NCI-H2081 (cell line): ENCODE results near the gene GJA1.
"Not testable (repeated sequence)": the region's sequence is repeated elsewhere in the genome, so short reads cannot be mapped to it uniquely, and the experiment has no call there.

Source experiments
- DNase-seq, 2 experiments: peaks; one replicate each; lab custom pipeline; 2025; lab: John Stamatoyannopoulos, UW

GJA1 gene

DNA sequence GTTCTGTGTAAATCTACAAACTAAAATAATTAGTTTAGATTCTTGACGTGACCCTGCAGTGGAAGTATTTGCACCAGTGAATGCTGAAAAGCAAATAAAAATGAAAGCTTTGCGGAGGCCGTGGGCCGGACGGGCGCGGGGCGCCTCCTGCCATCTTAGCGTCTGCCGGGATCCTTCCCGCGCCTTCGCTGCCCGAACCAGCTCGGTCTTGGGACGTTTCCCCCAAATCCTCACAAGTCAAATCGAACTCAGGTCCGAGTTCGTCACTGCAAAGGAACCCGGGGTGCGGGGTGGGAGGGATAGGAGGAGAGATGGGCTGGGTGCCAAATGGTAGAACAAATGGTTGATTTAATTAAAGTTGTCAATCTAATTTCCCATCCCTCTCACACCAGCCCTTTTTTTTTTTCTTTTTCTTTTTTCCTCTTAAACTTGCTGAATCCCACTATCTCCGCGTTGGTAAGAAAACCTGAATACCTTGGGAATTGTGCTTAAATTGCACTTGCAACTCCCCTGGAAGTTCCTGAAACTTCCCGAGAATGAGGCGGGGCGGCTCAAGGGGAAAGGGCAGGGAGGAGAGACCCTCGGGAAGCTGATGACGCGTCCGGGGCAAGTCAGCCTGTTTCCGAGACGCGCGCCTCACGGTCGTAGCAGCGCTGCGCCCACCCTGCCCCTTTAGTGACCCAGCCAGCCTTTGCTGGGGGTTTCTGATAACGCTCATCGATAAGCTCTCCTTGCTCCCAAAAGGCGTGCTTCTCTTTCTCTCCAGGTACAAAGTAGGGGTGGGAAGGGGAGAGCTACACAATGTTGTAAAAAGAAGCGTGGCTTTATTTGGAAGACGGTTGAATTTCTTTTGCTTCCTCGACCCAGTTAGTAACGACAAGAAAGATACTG lies 1.8 kb downstream of the GJA1 start:
- no peak for DNase-seq

DNA sequence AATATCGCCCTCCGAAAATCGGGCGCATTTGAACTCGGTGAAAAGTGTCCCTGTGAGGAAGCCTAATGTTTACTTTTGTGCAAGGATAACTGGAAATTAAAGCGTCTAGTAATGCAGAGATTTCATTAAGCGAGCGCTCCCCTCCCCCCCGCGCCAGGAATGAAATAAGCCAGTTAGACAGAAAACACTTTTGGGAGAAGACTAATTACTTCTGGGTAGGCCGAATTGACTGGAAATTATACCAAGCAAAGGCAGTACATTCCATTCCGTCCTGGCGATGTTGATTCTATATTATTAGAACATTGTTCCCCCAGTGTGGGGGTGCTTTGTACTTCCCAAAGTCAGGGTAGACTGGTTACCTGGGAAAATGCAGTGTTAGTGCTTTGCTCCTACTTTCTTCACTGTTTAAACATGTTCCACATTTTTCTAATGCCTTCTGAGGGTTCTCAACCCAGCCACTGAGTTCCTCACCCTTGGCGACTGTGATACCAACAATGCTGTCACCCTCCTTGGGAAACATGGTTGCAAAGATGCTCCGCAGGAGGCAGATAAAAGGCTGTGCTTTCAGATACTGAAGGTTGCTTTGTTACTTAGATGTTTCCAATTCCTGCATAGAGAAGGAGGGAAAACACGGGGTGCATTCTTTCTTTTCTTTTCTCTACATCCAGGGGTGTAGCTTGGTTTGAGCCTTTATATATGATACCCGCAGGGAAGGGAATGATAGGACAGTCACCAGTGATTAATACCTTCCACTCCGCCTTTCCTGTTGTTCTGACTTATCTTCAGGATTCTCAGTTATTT lies 2.6 kb downstream of the GJA1 start:
- DNase-seq = no peak

DNA sequence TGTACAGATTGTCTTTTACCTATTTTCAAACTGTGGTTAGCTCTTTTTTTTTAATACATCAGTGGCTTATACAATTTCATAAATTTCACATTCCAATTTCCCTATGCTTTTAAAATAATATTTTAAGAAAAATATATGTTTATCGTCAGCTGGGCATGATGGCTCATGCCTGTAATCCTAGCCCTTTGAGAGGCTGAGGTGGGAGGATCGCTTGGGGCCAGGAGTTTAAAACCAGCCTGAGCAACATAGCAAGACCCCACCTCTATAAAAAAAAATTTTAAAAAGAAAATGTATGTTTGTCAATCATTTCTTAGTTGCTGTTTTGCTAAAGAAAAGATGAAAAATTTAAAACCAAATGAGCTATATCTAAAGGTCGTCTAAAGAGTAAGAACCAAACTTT lies 3.4 kb downstream of the GJA1 start:
- no peak for DNase-seq

DNA sequence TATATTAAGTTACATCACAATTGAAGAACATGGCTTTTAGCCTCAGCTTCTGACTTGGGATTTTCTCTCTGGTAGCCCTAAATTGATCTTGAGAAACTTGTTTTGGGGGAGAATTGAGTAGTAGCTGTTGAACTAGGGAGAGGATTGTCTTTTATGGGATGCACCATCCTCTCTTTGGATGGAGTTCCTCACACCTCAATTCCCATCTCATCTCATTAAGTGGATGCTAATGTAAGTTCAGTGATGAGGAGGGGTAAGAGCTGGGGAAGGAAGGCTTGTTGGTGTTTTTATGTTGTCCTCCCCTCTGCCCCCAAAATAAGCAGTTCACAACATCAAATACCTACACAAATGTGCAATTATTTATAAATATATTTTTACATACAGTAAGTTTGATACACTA lies 4.0 kb downstream of the GJA1 start:
- DNase-seq = no peak

DNA sequence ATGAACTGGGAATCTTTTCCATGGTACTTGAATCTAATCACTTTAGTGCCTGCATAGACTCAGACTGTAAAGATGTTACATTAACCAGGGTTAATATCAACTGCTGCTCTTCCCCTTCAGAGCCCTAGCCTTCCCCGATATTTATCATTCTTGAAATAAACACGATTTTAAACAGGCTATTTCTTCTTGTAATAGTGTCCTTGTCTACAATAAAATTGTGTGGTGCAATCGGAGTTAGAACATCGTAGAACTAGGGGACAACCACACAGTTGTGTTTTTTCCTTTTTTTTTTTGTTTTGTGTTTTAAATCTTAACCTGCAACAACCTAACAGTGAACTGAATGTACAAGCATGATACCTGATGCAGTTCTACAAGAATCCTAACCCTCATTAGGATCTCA lies 4.5 kb downstream of the GJA1 start:
- DNase-seq = no peak

DNA sequence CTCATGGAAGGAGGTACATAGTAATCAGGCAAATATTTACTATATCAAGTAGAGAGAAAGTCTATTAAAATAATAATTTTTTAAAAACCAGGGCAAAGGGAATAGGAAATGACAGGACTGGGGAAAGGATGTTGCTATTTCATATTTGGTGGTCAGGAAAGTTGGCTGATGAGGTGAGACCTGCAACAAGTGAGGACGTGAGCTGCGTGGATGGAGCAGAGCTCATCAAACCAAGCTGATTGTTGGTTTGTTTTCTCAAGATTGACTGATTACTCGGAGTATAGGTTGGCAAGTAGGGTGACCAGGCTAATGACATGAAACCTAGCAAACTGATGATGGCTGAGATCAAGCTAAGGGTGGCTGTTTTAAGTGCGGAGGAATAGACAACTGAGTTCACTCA lies 6.0 kb downstream of the GJA1 start:
- DNase-seq = no peak

DNA sequence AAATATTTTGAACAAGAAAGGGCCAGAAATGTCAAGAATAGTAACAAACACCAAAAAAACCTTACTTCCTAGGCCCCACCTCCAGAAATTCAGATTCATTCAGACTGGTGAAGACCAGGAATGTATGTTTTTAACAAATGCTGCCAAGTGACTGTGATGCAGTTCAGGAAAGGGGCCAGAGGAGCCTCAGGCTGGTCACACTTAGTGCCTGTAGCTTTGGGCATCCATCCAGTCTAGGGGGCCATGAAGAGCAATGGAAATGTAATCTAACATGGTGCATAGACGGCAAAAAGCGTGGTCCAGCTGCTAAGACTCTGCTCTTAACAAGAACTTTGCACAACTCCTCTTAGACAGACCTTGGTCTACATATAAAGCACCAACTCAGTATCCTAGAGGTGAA lies 7.1 kb downstream of the GJA1 start:
- no peak for DNase-seq

DNA sequence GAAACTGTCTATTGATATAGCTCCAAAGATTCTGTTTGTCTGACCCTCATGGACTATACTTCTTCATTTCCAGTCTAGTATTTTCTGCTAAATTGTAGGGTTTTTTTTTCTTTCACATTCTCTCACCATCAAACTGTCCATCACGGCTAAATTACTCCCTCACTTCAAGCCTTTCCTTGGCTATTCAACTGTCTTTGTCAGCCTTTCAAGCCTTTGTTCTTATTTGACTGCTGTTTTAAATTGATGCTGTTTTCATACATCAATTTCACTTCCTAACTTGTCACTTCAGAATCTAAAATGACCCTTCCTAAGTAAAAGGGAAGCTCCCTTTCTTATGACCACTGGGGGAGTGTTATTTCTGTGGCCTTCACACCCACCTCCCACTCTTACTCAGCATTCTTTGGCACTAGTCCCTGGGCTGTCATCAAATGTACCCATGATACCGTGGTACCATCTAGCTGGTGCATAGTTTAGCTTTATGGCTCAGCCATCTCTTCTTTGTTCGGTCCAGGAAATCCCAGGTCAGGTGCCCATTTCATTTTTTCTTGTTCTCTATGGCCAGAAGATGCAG lies 8.6 kb downstream of the GJA1 start:
- DNase-seq = no peak

DNA sequence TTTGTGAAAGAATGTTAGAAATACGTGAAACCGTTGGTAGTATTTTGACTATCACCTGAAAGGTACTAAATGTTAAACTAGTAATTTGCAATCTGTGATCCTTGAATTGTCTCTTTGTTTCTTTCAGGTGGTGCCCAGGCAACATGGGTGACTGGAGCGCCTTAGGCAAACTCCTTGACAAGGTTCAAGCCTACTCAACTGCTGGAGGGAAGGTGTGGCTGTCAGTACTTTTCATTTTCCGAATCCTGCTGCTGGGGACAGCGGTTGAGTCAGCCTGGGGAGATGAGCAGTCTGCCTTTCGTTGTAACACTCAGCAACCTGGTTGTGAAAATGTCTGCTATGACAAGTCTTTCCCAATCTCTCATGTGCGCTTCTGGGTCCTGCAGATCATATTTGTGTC lies 11.3 kb downstream of the GJA1 start:
- not testable (repeated sequence) for DNase-seq

DNA sequence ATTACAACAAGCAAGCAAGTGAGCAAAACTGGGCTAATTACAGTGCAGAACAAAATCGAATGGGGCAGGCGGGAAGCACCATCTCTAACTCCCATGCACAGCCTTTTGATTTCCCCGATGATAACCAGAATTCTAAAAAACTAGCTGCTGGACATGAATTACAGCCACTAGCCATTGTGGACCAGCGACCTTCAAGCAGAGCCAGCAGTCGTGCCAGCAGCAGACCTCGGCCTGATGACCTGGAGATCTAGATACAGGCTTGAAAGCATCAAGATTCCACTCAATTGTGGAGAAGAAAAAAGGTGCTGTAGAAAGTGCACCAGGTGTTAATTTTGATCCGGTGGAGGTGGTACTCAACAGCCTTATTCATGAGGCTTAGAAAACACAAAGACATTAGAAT lies 12.3 kb downstream of the GJA1 start:
- DNase-seq = not testable (repeated sequence)

DNA sequence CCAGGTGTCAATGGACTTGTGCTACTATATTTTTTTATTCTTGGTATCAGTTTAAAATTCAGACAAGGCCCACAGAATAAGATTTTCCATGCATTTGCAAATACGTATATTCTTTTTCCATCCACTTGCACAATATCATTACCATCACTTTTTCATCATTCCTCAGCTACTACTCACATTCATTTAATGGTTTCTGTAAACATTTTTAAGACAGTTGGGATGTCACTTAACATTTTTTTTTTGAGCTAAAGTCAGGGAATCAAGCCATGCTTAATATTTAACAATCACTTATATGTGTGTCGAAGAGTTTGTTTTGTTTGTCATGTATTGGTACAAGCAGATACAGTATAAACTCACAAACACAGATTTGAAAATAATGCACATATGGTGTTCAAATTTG lies 13.1 kb downstream of the GJA1 start:
- not testable (repeated sequence) for DNase-seq

DNA sequence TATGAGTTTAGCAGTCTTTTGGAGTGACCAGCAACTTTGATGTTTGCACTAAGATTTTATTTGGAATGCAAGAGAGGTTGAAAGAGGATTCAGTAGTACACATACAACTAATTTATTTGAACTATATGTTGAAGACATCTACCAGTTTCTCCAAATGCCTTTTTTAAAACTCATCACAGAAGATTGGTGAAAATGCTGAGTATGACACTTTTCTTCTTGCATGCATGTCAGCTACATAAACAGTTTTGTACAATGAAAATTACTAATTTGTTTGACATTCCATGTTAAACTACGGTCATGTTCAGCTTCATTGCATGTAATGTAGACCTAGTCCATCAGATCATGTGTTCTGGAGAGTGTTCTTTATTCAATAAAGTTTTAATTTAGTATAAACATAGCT lies 13.9 kb downstream of the GJA1 start:
- DNase-seq = no peak

DNA sequence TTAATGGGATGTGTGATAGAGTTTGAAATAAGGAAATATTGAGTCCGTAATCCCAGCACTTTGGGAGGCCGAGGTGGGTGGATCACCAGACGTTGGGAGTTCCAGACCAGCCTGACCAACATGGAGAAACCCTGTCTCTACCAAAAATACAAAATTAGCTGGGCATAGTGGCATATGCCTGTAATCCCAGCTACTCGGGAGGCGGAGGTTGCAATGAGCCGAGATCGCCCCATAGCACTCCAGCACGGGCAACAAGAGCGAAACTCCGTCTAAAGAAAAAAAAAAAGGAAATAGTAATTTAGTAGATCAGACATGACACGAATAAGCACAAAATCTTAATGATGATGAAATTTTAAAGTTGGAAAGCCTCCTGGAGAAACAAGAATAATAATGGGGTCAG lies 14.8 kb downstream of the GJA1 start:
- no peak for DNase-seq

DNA sequence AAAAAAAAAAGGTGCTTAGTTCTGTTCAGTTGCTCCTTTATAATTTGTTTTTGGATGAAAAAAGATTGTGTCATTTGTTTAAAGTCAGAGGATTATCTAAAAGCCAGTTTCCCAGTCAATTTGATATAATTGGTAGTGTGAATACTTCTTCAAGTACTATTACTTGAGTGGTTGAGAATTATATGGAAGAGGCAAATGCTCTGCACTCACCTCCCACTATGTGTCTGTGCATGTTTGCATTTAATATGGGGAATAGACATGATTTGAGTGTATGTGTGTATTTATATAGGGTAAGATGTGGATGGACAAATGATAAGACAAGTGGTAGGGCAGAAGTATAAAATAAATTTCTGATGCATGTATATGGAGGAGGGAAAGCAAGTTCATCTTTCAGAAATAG lies 15.8 kb downstream of the GJA1 start:
- DNase-seq = no peak

DNA sequence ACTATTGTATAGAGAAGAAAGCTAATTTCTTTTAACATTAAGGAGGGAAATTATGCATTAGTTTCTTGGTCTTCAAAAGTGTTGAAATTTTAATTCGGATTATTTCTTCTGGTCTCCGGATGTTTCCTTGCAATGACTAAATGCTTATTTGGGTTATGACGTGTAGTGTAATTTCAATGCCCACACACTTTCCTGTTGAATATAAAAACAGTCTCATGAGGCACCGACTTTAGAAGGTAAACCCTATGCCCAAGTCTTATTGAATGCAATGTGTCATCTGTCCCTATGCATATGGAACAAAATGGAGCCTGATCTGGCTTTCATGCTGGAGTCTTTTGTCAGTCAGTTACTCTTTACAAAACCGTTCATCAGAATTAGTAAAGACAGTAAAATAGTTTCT lies 17.7 kb downstream of the GJA1 start:
- no peak for DNase-seq

DNA sequence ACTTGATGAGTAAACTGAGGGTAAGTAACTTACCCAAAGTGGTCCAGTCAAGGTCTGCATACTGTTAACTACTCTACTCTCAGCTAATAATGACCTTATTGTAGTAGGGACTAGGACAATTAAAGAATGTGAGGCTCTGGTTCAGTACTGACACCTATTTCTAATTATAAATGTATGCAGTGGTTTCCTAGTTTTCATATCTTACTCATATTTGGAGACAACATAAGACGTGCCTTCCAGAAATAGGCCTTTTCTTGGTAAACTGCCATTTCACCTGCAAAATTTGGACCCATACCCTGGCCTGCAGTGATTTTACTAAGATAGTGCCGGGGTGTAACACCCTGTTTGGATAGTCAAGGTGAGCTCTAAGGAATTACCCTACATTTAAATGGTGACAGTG lies 24.7 kb downstream of the GJA1 start:
- no peak for DNase-seq

DNA sequence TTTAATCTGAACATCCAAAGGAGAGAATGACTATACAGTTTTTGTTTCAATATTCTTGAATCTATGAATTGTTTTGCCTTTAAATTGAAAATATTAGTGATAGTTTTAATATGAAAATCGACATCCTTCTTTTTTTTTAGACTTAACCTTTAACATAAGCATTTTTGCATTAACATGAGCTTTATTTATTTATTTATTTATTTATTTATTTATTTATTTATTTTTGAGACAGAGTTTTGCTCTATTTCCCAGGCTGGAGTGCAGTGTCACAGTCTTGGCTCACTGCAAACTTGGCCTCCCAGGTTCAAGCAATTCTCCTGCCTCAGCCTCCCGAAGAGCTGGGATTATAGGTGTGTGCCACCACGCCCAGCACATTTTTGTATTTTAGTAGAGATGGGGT lies 27.6 kb downstream of the GJA1 start:
- no peak for DNase-seq

DNA sequence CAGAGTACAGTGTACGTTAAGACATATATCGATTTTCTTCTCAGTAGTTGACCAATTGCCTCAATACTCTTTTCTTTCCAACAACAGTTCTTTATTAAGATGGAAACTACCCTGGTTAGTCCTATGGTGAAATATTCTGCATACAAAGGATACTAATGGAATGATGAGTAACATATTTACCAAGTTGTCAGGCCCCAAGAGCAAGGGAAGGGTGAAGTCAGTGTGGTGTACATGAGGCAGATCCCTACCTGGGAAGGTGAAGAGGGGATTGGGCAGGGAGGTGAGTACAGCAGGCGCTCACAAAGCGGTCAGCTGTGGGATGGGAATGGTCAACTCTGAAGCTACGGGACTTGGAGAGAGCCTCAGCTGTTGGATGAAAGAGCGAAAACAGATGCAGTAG lies 29.7 kb downstream of the GJA1 start:
- DNase-seq = no peak

DNA sequence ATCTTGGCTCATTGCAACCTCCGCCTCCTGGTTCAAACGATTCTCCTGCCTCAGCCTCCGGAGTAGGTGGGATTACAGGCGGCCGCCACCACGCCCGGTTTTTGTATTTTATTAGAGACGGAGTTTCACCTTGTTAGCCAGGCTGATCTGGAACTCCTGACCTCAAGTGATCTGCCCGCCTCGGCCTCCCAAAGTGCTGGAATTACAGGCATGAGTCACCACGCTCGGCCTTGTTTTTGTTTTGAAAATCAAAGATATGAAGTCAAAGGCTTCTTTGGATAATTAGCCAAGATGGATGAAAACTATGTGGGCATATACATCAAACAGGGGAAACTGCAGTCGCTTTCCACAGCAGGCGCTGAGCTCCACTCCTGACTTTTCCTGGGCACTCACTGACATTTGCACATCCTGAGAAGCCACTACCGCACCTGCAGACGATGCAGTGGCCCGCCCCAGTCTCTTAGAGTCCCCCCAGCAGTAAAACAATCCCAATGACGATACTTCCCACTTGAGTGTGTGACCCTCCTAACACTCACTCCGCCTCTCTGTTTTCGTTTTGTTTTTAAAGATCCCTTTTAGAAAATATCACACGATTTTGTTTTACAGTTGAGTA lies 44.1 kb downstream of the GJA1 start:
- DNase-seq = no peak

DNA sequence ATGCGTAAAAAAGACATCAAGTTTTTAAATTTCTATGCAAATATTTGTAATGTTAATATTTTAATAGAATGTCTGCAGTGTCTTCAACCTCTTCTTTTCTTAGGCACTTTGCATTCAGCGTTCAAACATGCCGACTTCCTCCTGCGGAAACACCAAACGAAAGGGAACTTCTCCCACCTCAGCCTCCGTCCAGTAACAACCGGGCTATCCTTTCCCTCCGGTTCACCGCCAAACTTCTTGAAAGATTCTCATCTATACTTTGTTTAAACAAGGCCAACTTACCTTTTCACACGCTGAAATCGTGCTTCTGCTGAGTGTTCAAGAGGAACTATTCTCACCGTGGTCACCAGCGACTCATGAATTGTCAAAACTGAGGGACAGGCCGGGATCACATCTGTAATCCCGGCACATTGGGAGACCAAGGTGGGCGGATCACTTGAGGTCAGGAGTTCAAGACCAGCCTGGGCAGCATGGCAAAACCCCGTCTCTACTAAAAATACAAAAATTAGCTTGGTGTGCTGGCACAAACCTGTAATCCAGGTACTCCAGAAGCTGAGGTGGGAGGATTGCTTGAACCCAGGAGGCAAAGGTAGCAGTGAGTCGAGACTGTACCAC lies 44.8 kb downstream of the GJA1 start:
- no peak for DNase-seq

DNA sequence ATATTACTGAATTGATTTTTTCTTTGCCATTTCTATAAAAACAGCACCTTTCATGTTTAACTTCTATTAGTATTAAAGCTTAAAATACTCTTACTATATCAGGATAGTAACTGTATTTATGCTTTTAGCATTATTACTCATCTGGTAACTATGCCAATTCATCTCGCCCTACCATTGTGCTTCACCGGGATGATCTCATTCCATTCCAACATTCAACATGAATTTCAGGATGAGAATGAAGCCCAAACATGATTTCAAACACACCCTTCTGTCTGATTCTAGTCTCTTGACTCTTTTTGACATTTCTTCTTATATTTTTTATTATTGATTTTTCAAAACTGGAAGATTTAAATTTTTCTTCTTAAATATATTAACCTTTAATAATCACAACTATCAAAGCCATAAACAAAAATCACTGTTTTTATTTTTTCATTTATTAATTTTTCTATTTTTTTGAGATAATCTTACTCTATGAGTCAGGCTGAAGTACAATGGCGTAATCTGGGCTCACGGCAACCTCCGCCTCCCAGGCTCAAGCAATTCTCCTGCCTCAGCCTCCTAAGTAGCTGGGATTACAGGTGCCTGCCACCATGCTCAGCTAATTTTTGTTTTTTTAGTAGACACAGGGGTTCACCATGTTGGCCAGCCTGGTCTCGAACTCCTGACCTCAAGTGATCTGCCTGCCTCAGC lies 46.7 kb downstream of the GJA1 start:
- no peak for DNase-seq

DNA sequence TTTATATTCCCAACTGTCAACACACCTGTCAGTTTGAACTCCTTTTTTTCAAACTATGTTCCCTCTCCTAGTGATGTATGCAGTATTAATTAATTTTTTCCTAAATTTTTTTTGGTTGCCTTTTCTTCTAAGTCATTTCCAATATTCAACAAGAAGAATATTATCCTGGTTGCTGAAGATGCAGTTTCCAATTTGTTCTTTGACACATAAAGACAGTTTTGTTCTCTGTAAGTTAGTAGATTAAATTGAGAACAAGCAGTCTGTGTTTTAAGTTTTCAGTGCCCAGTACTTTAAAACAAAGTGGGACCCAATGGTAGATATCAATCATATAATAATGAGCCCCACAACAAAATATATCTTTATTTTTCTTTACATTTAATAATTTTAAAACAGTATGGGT lies 47.3 kb downstream of the GJA1 start:
- DNase-seq = no peak
